ENCODE results near the gene FARS2.

The FARS2 gene

DNA sequence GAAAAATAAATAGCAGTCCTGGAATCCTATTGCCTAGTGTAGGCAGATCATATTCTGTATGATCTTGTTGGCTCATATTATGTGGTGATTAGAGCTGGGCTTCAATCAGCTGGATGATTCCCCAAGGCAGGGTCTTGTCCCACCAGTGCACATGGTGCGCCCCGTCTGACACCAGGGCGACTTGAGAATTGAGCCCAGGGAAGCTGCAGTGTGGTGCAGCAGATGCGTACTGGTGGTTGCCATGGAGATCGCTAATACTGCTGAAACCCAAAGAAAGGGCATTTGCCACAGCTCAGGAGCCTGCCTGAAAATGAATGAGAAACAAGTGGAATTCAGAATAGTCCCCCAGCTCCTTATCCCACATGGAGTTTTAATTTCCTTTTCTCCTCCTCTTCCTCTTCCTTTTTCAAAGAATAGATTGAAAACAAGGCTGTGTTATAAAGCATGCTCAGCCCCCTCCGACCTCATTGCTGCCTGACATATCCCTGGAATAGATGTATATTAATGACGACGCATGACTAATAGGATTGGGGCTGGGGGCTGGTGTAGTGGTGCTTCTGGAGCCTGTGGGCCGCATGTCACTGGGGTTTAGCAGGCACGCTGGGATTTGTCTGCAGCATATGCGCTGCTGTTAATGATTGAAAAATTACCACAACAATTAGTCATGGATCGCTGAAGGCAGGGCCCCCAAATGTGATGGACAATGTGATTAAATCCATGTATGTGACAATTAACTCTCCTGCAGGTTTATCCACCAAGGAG, 210.5 kb downstream of the FARS2 start (continued):
- TF ChIP-seq, protein P1, sequence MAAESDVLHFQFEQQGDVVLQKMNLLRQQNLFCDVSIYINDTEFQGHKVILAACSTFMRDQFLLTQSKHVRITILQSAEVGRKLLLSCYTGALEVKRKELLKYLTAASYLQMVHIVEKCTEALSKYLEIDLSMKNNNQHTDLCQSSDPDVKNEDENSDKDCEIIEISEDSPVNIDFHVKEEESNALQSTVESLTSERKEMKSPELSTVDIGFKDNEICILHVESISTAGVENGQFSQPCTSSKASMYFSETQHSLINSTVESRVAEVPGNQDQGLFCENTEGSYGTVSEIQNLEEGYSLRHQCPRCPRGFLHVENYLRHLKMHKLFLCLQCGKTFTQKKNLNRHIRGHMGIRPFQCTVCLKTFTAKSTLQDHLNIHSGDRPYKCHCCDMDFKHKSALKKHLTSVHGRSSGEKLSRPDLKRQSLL (tag by site-specific recombination; IDR thresholded peaks at IDR 0.05) = no peak
- TF ChIP-seq ZNF184 (tag by site-specific recombination; IDR thresholded peaks at IDR 0.05) = no peak

DNA sequence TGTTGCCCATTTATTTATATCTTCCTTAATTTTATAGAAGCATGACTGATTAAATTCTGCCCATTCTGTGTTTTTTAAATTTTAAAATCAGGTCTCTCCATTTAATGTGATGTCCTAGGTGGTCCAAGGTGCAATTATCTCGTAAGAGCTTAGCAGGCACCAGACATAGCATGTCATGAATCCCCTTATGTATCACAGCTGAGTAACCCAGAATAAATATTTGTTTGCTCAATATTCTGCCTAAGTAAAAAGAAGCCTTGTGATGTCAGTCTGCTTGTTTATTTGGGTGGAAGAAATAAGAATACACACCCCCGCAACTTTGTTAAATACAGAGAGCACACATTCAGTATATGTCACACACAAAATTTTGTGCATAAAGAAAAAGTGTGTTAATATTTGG, 211.3 kb downstream of the FARS2 start:
- H3K4me1 ChIP-seq (ENCODE audit: control insufficient read depth, insufficient read depth, low read length) = peaks cover 8% of the 10 kb centered on the region
- CTCF ChIA-PET = interaction anchor here (4.1 kb wide), 1 partner anchor 9 kb away, joined by 35 read pairs; no protein-coding TSS in a partner anchor
- no peaks in the 10 kb centered on the region for H3K36me3 ChIP-seq (ENCODE audit: control insufficient read depth in 2 of 2, insufficient read depth in 1 of 2, low read length in 2 of 2)
- TF ChIP-seq, protein P2, sequence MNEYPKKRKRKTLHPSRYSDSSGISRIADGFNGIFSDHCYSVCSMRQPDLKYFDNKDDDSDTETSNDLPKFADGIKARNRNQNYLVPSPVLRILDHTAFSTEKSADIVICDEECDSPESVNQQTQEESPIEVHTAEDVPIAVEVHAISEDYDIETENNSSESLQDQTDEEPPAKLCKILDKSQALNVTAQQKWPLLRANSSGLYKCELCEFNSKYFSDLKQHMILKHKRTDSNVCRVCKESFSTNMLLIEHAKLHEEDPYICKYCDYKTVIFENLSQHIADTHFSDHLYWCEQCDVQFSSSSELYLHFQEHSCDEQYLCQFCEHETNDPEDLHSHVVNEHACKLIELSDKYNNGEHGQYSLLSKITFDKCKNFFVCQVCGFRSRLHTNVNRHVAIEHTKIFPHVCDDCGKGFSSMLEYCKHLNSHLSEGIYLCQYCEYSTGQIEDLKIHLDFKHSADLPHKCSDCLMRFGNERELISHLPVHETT (tag by site-specific recombination; IDR thresholded peaks at IDR 0.05) = no peak
- POLR2A ChIA-PET = no interaction called here
- H3K27ac ChIP-seq (ENCODE audit: extremely low read depth, low read depth, low read length) = no peak overlapping the region
- H3K4me3 ChIP-seq (ENCODE audit: low read depth, low read length) = no peak overlapping the region
- no peaks in the 10 kb centered on the region for H3K9me3 ChIP-seq (ENCODE audit: control insufficient read depth, insufficient read depth, low read depth, low read length)

DNA sequence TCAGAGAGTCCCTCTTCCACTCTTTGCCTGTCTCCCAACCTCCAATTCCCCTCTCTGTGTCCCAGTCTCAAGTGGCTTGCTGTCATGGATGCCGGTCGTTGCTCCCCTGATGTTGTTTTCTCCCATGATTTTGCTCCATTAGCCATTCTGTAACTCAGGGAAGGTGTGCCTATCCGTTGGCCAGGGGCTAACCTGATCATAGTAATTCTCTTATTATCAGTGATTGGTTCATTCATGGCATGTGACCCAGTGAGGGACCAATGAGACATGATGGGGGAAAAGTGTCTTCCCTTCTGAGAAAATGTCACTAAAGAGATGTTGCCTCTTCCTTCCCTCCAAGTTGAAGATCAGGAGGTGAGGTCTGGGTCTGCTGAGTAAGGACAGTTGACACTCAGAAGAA, 214.5 kb downstream of the FARS2 start:
- Histone ChIP-seq H3K27ac (ENCODE audit: extremely low read depth, low read depth, low read length) (no peak overlapping the region), H3K9me3 (ENCODE audit: control insufficient read depth, insufficient read depth, low read depth, low read length) (no peaks in the 10 kb centered on the region), H3K36me3 (ENCODE audit: control insufficient read depth in 2 of 2, insufficient read depth in 1 of 2, low read length in 2 of 2) (no peaks in the 10 kb centered on the region), H3K4me1 (ENCODE audit: control insufficient read depth, insufficient read depth, low read length) (peaks cover 8% of the 10 kb centered on the region), H3K4me3 (ENCODE audit: low read depth, low read length) (no peak overlapping the region)
- CTCF ChIA-PET = interaction anchor here (0.6 to 0.7 kb wide), 2 partner anchors 15 to 657 kb away, joined by 3 read pairs; no protein-coding TSS in a partner anchor
- POLR2A ChIA-PET = no interaction called here
- TF ChIP-seq, protein P3, sequence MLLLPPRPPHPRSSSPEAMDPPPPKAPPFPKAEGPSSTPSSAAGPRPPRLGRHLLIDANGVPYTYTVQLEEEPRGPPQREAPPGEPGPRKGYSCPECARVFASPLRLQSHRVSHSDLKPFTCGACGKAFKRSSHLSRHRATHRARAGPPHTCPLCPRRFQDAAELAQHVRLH (tag by site-specific recombination; IDR thresholded peaks at IDR 0.05) = no peak
- TF ChIP-seq ZNF266 (tag by site-specific recombination; IDR thresholded peaks at IDR 0.05; ENCODE audit: low read depth) = no peak
- TF ChIP-seq SCRT2 (tag by site-specific recombination; IDR thresholded peaks at IDR 0.05) = no peak
- TF ChIP-seq ZNF311 (tag by site-specific recombination; IDR thresholded peaks at IDR 0.05; ENCODE audit: borderline replicate concordance) = no peak
- TF ChIP-seq KLF10 (tag by site-specific recombination; IDR thresholded peaks at IDR 0.05) = no peak
- TF ChIP-seq, protein P4, sequence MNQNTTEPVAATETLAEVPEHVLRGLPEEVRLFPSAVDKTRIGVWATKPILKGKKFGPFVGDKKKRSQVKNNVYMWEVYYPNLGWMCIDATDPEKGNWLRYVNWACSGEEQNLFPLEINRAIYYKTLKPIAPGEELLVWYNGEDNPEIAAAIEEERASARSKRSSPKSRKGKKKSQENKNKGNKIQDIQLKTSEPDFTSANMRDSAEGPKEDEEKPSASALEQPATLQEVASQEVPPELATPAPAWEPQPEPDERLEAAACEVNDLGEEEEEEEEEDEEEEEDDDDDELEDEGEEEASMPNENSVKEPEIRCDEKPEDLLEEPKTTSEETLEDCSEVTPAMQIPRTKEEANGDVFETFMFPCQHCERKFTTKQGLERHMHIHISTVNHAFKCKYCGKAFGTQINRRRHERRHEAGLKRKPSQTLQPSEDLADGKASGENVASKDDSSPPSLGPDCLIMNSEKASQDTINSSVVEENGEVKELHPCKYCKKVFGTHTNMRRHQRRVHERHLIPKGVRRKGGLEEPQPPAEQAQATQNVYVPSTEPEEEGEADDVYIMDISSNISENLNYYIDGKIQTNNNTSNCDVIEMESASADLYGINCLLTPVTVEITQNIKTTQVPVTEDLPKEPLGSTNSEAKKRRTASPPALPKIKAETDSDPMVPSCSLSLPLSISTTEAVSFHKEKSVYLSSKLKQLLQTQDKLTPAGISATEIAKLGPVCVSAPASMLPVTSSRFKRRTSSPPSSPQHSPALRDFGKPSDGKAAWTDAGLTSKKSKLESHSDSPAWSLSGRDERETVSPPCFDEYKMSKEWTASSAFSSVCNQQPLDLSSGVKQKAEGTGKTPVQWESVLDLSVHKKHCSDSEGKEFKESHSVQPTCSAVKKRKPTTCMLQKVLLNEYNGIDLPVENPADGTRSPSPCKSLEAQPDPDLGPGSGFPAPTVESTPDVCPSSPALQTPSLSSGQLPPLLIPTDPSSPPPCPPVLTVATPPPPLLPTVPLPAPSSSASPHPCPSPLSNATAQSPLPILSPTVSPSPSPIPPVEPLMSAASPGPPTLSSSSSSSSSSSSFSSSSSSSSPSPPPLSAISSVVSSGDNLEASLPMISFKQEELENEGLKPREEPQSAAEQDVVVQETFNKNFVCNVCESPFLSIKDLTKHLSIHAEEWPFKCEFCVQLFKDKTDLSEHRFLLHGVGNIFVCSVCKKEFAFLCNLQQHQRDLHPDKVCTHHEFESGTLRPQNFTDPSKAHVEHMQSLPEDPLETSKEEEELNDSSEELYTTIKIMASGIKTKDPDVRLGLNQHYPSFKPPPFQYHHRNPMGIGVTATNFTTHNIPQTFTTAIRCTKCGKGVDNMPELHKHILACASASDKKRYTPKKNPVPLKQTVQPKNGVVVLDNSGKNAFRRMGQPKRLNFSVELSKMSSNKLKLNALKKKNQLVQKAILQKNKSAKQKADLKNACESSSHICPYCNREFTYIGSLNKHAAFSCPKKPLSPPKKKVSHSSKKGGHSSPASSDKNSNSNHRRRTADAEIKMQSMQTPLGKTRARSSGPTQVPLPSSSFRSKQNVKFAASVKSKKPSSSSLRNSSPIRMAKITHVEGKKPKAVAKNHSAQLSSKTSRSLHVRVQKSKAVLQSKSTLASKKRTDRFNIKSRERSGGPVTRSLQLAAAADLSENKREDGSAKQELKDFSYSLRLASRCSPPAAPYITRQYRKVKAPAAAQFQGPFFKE (tag by site-specific recombination; IDR thresholded peaks at IDR 0.05; ENCODE audit: borderline replicate concordance) = no peak
- TF ChIP-seq ZNF792 (tag by site-specific recombination; IDR thresholded peaks at IDR 0.05) = no peak
- TF ChIP-seq PRDM1 (tag by site-specific recombination; IDR thresholded peaks at IDR 0.05) = no peak
- TF ChIP-seq ZNF514 (tag by site-specific recombination; IDR thresholded peaks at IDR 0.05) = no peak
- TF ChIP-seq ZNF777 (tag by site-specific recombination; IDR thresholded peaks at IDR 0.05; ENCODE audit: borderline replicate concordance) = no peak
- TF ChIP-seq, protein P5, sequence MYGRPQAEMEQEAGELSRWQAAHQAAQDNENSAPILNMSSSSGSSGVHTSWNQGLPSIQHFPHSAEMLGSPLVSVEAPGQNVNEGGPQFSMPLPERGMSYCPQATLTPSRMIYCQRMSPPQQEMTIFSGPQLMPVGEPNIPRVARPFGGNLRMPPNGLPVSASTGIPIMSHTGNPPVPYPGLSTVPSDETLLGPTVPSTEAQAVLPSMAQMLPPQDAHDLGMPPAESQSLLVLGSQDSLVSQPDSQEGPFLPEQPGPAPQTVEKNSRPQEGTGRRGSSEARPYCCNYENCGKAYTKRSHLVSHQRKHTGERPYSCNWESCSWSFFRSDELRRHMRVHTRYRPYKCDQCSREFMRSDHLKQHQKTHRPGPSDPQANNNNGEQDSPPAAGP (tag by site-specific recombination; IDR thresholded peaks at IDR 0.05) = no peak
